GM12878 (cell line): Measurements from ENCODE around the gene KRTAP4-6. TPM values are rescaled to one million over a fixed set of nuclear protein-coding genes. Genes with fewer than 3 reads are reported as not detected.

ENCODE experiments used
- ATAC-seq: fragments of 200-7000 bp; cut with Tn5 transposase; 3 replicates; pipeline ENCODE4 v1.9.1; 2020; ENCODE audit warnings: mild to moderate bottlenecking, moderate library complexity
- BruUV-seq: library from RNA; stranded (reverse); fragments of 400-500 nt; replicated peaks from 2 replicates; lab custom pipeline; 2021; lab: Mats Ljungman, UMichigan
- CTCF ChIA-PET: fragments of 300-600 bp; sonication (Branson Sonifier 250); formaldehyde crosslinking; extraction: SDS; loops from one replicate; lab custom pipeline; 2021; ENCODE audit warnings: inconsistent platforms; lab: Yijun Ruan, JAX
- POLR2A ChIA-PET: fragments of 350-600 bp; formaldehyde crosslinking; extraction: SDS; loops from one replicate; lab custom pipeline; 2021; ENCODE audit warnings: inconsistent platforms; lab: Charles Lee
- RAD21 ChIA-PET: fragments of 300-600 bp; sonication (Branson Sonifier 250); formaldehyde crosslinking; loops from one replicate; lab custom pipeline; 2023; ENCODE audit warnings: antibody characterized with exemption; ENCODE audit not compliant: unreplicated experiment; lab: Charles Lee
- SMC1A ChIA-PET: fragments of 300-600 bp; sonication (Branson Sonifier 250); formaldehyde crosslinking; loops from one replicate; lab custom pipeline; 2023; ENCODE audit not compliant: unreplicated experiment, uncharacterized antibody; lab: Charles Lee
- DNase-seq: peaks from one replicate; pipeline ENCODE4 v3.0.0-alpha.2; 2011; ENCODE audit warnings: low read depth, low spot score
- FAIRE-seq: peaks from 3 replicates; lab custom pipeline; 2011; peaks lifted over from hg19 to GRCh38; lab: Jason Lieb, UNC
- H2AFZ ChIP-seq: 2 replicates; pipeline ENCODE4 v1.6.0; 2011; ENCODE audit warnings: low read depth, low read length, control low read depth; ENCODE audit not compliant: control insufficient read depth
- H3K27ac ChIP-seq: 2 replicates; pipeline ENCODE4 v1.5.1; 2011; ENCODE audit warnings: control low read depth; ENCODE audit not compliant: control insufficient read depth, insufficient read depth
- H3K27me3 ChIP-seq, 2 experiments: replicated peaks in 1 of 2; 2 replicates each; pipeline versions ENCODE4 v1.6.0 to v1.6.1; 2011; ENCODE audit warnings: low read length in 1 of 2; ENCODE audit not compliant: control insufficient read depth in 2 of 2, insufficient read depth in 2 of 2
- H3K36me3 ChIP-seq, 2 experiments: 2 replicates each; pipeline ENCODE4 v1.5.1; 2011; ENCODE audit warnings: low read length in 1 of 2; ENCODE audit not compliant: control insufficient read depth in 2 of 2, insufficient read depth in 2 of 2
- H3K4me1 ChIP-seq: 2 replicates; pipeline ENCODE4 v1.6.1; 2011; ENCODE audit warnings: mild to moderate bottlenecking, low read length, moderate library complexity, mixed read lengths; ENCODE audit not compliant: control insufficient read depth, insufficient read depth
- H3K4me2 ChIP-seq: 2 replicates; pipeline ENCODE4 v1.6.0; 2011; ENCODE audit warnings: control low read depth; ENCODE audit not compliant: control insufficient read depth, insufficient read depth
- H3K4me3 ChIP-seq: fragments of 200-600 bp; sonication (generic); 2 replicates; pipeline ENCODE4 v1.5.1; 2016
- H3K79me2 ChIP-seq: 2 replicates; pipeline ENCODE4 v1.6.0; 2011; ENCODE audit warnings: low read length; ENCODE audit not compliant: control insufficient read depth, insufficient read depth
- H3K9ac ChIP-seq: 2 replicates; pipeline ENCODE4 v1.8.0; 2011; ENCODE audit warnings: low read length, control low read depth, mixed read lengths; ENCODE audit not compliant: control insufficient read depth, insufficient read depth
- H3K9me3 ChIP-seq: replicated peaks from 3 replicates; pipeline ENCODE4 v1.5.1; 2011; ENCODE audit warnings: mild to moderate bottlenecking, low read length; ENCODE audit not compliant: control insufficient read depth, insufficient read depth
- H4K20me1 ChIP-seq: 2 replicates; pipeline ENCODE4 v1.6.0; 2011; ENCODE audit not compliant: control insufficient read depth, insufficient read depth
- CEBPB ChIP-seq, 2 experiments: fragments of 150-350 bp in 1 of 2; IDR thresholded peaks; 2 replicates each; pipeline ENCODE4 v1.6.1; 2012 to 2014; ENCODE audit warnings: low read depth in 2 of 2, low read length in 2 of 2, borderline replicate concordance in 1 of 2, inconsistent platforms in 1 of 2
- ELK1 ChIP-seq: IDR thresholded peaks from 2 replicates; pipeline ENCODE4 v1.6.1; 2012; ENCODE audit warnings: low read depth, low read length, improper control_type of control experiment
- IKZF2 ChIP-seq, 2 experiments: fragments of 450-650 bp; IDR thresholded peaks; 2 replicates each; pipeline ENCODE4 v1.6.1; 2017; ENCODE audit warnings: mild to moderate bottlenecking in 2 of 2, moderate library complexity in 2 of 2
- RAD21 ChIP-seq: IDR thresholded peaks from 2 replicates; pipeline ENCODE4 v1.6.1; 2011; ENCODE audit warnings: mild to moderate bottlenecking, low read depth, low read length, moderate library complexity; ENCODE audit not compliant: insufficient read depth
- SREBF1 ChIP-seq: IDR thresholded peaks from 2 replicates; pipeline ENCODE4 v1.6.1; 2012; ENCODE audit warnings: mild to moderate bottlenecking, low read length
- SRF ChIP-seq, 2 experiments: IDR thresholded peaks; 2 replicates each; pipeline ENCODE4 v1.6.1; 2011; ENCODE audit warnings: low read depth in 2 of 2, low read length in 2 of 2, mild to moderate bottlenecking in 1 of 2, moderate library complexity in 1 of 2
- STAT1 ChIP-seq: fragments of 450-650 bp; conservative IDR thresholded peaks from 2 replicates; pipeline ENCODE4 v1.6.1; 2014; ENCODE audit warnings: antibody characterized with exemption, mild to moderate bottlenecking
- ZNF217 ChIP-seq: fragments of 450-650 bp; IDR thresholded peaks from 2 replicates; pipeline ENCODE4 v1.6.1; 2017; ENCODE audit warnings: antibody characterized with exemption, mild to moderate bottlenecking
- WGBS: methylation state at CpG from one replicate; pipeline ENCODE4 v1.1.6; 2016; ENCODE audit warnings: low lambda C conversion rate; ENCODE audit not compliant: insufficient replicate concordance, insufficient coverage; ENCODE audit errors: missing lambda C conversion rate; 5-methylcytosine and 5-hydroxymethylcytosine counted together
- in situ Hi-C: fragments of 300-500 bp; cut with MboI; formaldehyde crosslinking; loops from 9 replicates; pipeline ENCODE4 v1.14.3; 2018; ENCODE audit warnings: mixed read lengths
- intact Hi-C: fragments of 100-400 bp; cut with micrococcal nuclease; formaldehyde crosslinking; loops from one replicate; pipeline ENCODE4 v1.14.2; 2022; ENCODE audit not compliant: unreplicated experiment
- polyA plus RNA-seq, 11 experiments: library from polyadenylated mRNA; depleted of rRNA in 4 of 11; unstranded in 6 of 11; stranded (reverse) in 5 of 11; fragments of >200 nt; fragmentation: Nextera tagmentation in 4 of 11; fragmentation: Illumina TruSeq in 1 of 11; extraction: Ambion mirVana in 4 of 11; extraction: Trizol in 1 of 11; gene quantifications; 1 replicate in 1 of 11; 2 replicates in 10 of 11; pipeline versions ENCODE4 v1.2.1 to v1.2.3, GENCODE V29; 2011 to 2016; ENCODE audit warnings: inconsistent platforms in 2 of 11, missing spikeins in 2 of 11, low read depth in 1 of 11
- total RNA-seq, 4 experiments: library from RNA; depleted of rRNA in 3 of 4; stranded (reverse); fragments of >200 nt in 3 of 4; fragmentation: Illumina TruSeq in 1 of 4; extraction: Trizol in 1 of 4; gene quantifications; 2 replicates each; pipeline versions ENCODE4 v1.2.1 to v1.2.3, GENCODE V29; 2013 to 2021

Gene KRTAP4-6
- total and polyA plus RNA-seq, 10 of the 15 experiments (the other 5 are each of a cell fraction or from before 2014, with no cell fraction given), result not detected

- Histone ChIP-seq H3K9me3 (no peaks in the 10 kb centered on the region), H3K4me3 (no peak overlapping the region), H4K20me1 (no peaks in the 10 kb centered on the region), H3K27ac (no peak overlapping the region), H3K4me2 (no peak overlapping the region), H3K36me3 (no peaks in the 10 kb centered on the region), H3K27me3 (no peaks in the 10 kb centered on the region; a peak in 2 of 4 replicates), H3K79me2 (no peaks in the 10 kb centered on the region), H3K9ac (no peak overlapping the region), H3K4me1 (no peaks in the 10 kb centered on the region), H2AFZ (no peak overlapping the region)
- TF ChIP-seq CEBPB (IDR thresholded peaks at IDR 0.05; ENCODE audit: borderline replicate concordance in 1 of 2, low read depth in 2 of 2, low read length in 2 of 2), result no peak
- ChIA-PET CTCF (no interaction called here), SMC1A (no interaction called here), RAD21 (no interaction called here), POLR2A (no interaction called here)
- no peak for ATAC-seq
- in situ Hi-C loops, result no loop called here
- no TSS peak for BruUV-seq
- DNase-seq, result no peak
- no peak for FAIRE-seq
- intact Hi-C loops, result no loop called here
- 7% methylated on average over 5 of the region's 6 CpGs for WGBS
These were observed 41.9 kb downstream of the KRTAP4-6 start for GRCh38 chr17:41098481-41098880.

- RAD21 ChIA-PET, result no interaction called here
- H3K27ac ChIP-seq, result no peak within 1 kb of the TSS
- no peak within 1 kb of the TSS for H2AFZ ChIP-seq
- WGBS, result 2% methylated on average over 4 of the region's 4 CpGs
- H3K27me3 ChIP-seq, result no peaks in the 10 kb centered on the region; a peak in 2 of 4 replicates
- H3K4me2 ChIP-seq, result no peak within 1 kb of the TSS
- no peaks in the 10 kb centered on the region for H3K4me1 ChIP-seq
- in situ Hi-C loops, result no loop called here
- H3K79me2 ChIP-seq, result no peaks in the 10 kb centered on the region
- TF ChIP-seq STAT1 (no peak), SRF (IDR thresholded peaks at IDR 0.05; ENCODE audit: low read depth in 2 of 2, low read length in 2 of 2) (no peak), IKZF2 (IDR thresholded peaks at IDR 0.05) (no peak), ELK1 (no peak), RAD21 (no peak), ZNF217 (no peak), SREBF1 (no peak)
- TF ChIP-seq, all 136 proteins: peak for 0
- ChIA-PET CTCF (no interaction called here), POLR2A (no interaction called here), SMC1A (no interaction called here)
- BruUV-seq, result no TSS peak
- ATAC-seq (no peak), DNase-seq (no peak), FAIRE-seq (no peak)
- intact Hi-C loops, result no loop called here
- no peaks in the 10 kb centered on the region for H3K9me3 ChIP-seq
- no peak within 1 kb of the TSS for H3K4me3 ChIP-seq
- no peaks in the 10 kb centered on the region for H4K20me1 ChIP-seq
- H3K36me3 ChIP-seq, result no peaks in the 10 kb centered on the region
- H3K9ac ChIP-seq, result no peak within 1 kb of the TSS
These were observed 42.3 kb downstream of the KRTAP4-6 start, which contains the start of gene KRTAP4-8 for GRCh38 chr17:41098042-41098441. TSS of gene KRTAP4-8 (minus strand) at chr17:41098142. CDS start at chr17:41098084, 58 bp downstream.
